DOHH2 (cell line): ENCODE results near the gene CIAO3.

Experiments used
- H3F3A ChIP-seq: fragments of 200-600 bp; sonication (generic), shearing (Covaris generic); 2 replicates; pipeline ENCODE4 v1.6.0; 2016; ENCODE audit warnings: antibody characterized with exemption, mild to moderate bottlenecking; ENCODE audit not compliant: control insufficient read depth, insufficient read depth
- H3K27ac ChIP-seq: fragments of 200-600 bp; sonication (generic); 2 replicates; pipeline ENCODE4 v1.5.1; 2014; ENCODE audit warnings: low read depth, mild to moderate bottlenecking, low read length, moderate library complexity
- H3K27me3 ChIP-seq: fragments of 200-600 bp; sonication (generic); 2 replicates; pipeline ENCODE4 v1.6.1; 2014; ENCODE audit warnings: mild to moderate bottlenecking, low read length, mixed read lengths; ENCODE audit not compliant: control insufficient read depth
- H3K36me3 ChIP-seq: fragments of 200-600 bp; sonication (generic); 2 replicates; pipeline ENCODE4 v1.6.1; 2014; ENCODE audit warnings: mild to moderate bottlenecking, low read length, moderate library complexity, mixed read lengths; ENCODE audit not compliant: control insufficient read depth
- H3K4me1 ChIP-seq: fragments of 200-600 bp; sonication (generic); 2 replicates; pipeline ENCODE4 v1.6.1; 2014; ENCODE audit warnings: mild to moderate bottlenecking, low read length, mixed read lengths; ENCODE audit not compliant: control insufficient read depth
- H3K4me2 ChIP-seq: fragments of 200-600 bp; sonication (generic); 2 replicates; pipeline ENCODE4 v1.6.0; 2014; ENCODE audit warnings: mild to moderate bottlenecking, low read length, moderate library complexity
- H3K4me3 ChIP-seq: fragments of 200-600 bp; sonication (generic); 2 replicates; pipeline ENCODE4 v1.5.1; 2014; ENCODE audit warnings: mild to moderate bottlenecking, low read length, mixed read lengths
- H3K79me2 ChIP-seq: fragments of 200-600 bp; sonication (generic); 2 replicates; pipeline ENCODE4 v1.6.1; 2014; ENCODE audit warnings: mild to moderate bottlenecking, low read length, mixed read lengths; ENCODE audit not compliant: control insufficient read depth
- H3K9me2 ChIP-seq: fragments of 200-600 bp; sonication (generic); replicated peaks from 2 replicates; pipeline ENCODE4 v1.6.1; 2014; ENCODE audit warnings: mild to moderate bottlenecking, low read length, mixed read lengths; ENCODE audit not compliant: control insufficient read depth
- H3K9me3 ChIP-seq: fragments of 200-600 bp; sonication (generic); 2 replicates; pipeline ENCODE4 v1.6.1; 2014; ENCODE audit warnings: antibody characterized with exemption, low read length, mixed read lengths; ENCODE audit not compliant: control insufficient read depth, insufficient read depth
- H4K20me1 ChIP-seq: fragments of 200-600 bp; sonication (generic); 2 replicates; pipeline ENCODE4 v1.6.0; 2014; ENCODE audit warnings: low read depth, mild to moderate bottlenecking, antibody characterized with exemption, low read length, moderate library complexity; ENCODE audit not compliant: control insufficient read depth, insufficient read depth
- EZH2phosphoT487 ChIP-seq: fragments of 200-600 bp; sonication (generic); IDR thresholded peaks from 2 replicates; pipeline ENCODE4 v1.6.1; 2017; ENCODE audit warnings: borderline replicate concordance, mild to moderate bottlenecking, antibody characterized with exemption, low read length, moderate library complexity, mixed read lengths
- TF ChIP-seq, protein P1 (sequence below): fragments of 200-600 bp; sonication (generic); IDR thresholded peaks from one replicate; pipeline ENCODE4 v1.5.1; 2014; ENCODE audit warnings: antibody characterized with exemption, mild to moderate bottlenecking, low read depth, low read length; ENCODE audit not compliant: poor library complexity, severe bottlenecking

Gene CIAO3

DNA sequence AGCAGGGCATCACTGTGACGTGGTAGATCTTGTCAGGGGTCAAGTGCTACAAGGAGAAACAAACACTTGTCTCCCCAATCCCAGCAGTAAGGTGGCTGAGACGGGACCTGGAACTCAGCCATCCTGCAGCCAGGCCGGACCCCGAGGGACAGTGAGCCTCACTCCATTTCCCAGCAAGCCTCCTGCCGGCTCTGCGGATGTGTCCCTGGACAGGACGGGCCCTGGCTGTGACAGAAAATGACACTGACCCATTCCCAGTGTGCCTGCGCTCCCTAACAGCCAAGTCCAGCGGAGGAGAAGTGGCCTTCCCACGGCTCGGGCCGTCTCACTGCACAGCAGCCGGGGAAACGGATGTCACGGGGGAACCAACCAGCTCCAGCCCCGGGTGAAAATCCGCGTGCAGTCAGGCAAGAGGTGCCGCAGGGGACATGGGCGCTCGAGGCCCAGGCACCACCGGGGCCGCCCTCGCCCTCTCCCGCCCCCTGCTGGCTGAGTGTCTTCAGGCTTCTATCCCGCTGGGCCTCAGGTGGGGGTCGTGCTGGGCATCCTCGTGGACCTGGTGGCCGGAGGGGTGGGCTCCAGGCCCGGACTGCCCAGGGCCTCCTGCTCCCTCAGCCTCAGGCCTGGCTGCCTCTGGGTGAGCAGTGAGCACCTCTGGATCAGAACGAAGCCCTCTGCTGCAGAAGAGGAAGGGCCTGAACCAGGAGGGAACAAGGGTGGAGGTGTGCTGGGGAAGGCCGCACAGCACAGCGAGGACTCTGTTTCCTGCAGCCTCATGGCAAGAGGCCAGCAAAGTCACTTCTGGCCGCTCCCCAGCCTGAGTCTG lies 7.2 kb downstream of the CIAO3 start:
- peaks cover 10% of the 10 kb centered on the region for H3F3A ChIP-seq
- H3K79me2 ChIP-seq, result peaks cover 27% of the 10 kb centered on the region

DNA sequence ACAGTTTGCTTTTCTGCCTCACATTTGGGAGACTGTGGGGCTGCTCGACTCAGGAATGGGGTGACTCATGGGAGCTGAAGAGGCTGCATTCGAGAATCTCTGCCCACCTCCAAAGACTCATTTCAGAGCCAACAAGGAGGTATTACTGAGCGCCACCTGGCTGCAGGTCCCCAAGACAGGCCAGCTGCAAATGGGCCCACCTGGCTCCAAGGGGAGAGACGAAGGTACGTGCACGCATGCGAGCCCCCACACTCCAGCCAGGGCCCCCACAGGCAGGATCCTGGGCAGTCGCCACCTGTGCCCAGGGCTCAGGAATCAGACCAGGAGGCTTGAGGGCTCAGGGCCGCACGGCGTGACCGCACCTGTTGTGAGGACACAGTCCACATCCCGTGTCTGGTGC lies 7.9 kb downstream of the CIAO3 start:
- Histone ChIP-seq H3K9me2 (no peaks in the 10 kb centered on the region), H3K79me2 (peaks cover 27% of the 10 kb centered on the region), H3K9me3 (no peaks in the 10 kb centered on the region), H3K4me3 (no peak overlapping the region), H3K4me2 (no peak overlapping the region), H3K27ac (no peak overlapping the region), H4K20me1 (no peaks in the 10 kb centered on the region), H3K36me3 (peaks cover 87% of the 10 kb centered on the region), H3K27me3 (no peaks in the 10 kb centered on the region), H3K4me1 (peaks cover 68% of the 10 kb centered on the region), H3F3A (peaks cover 6% of the 10 kb centered on the region)
- TF ChIP-seq EZH2phosphoT487, result no peak
- TF ChIP-seq, protein P1, sequence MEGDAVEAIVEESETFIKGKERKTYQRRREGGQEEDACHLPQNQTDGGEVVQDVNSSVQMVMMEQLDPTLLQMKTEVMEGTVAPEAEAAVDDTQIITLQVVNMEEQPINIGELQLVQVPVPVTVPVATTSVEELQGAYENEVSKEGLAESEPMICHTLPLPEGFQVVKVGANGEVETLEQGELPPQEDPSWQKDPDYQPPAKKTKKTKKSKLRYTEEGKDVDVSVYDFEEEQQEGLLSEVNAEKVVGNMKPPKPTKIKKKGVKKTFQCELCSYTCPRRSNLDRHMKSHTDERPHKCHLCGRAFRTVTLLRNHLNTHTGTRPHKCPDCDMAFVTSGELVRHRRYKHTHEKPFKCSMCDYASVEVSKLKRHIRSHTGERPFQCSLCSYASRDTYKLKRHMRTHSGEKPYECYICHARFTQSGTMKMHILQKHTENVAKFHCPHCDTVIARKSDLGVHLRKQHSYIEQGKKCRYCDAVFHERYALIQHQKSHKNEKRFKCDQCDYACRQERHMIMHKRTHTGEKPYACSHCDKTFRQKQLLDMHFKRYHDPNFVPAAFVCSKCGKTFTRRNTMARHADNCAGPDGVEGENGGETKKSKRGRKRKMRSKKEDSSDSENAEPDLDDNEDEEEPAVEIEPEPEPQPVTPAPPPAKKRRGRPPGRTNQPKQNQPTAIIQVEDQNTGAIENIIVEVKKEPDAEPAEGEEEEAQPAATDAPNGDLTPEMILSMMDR, result peak; percentile 17

More for the DNA sequence above, 7.2 kb downstream of the CIAO3 start:
- Histone ChIP-seq H3K27me3 (no peaks in the 10 kb centered on the region), H3K9me2 (no peaks in the 10 kb centered on the region), H3K27ac (no peak overlapping the region), H3K9me3 (no peaks in the 10 kb centered on the region), H3K4me1 (peaks cover 70% of the 10 kb centered on the region), H4K20me1 (no peaks in the 10 kb centered on the region), H3K4me3 (no peak overlapping the region), H3K36me3 (peaks cover 90% of the 10 kb centered on the region), H3K4me2 (no peak overlapping the region; the same call in 1 of the 2 replicates)
- no peak for TF ChIP-seq EZH2phosphoT487
- TF ChIP-seq, protein P1, result peak; percentile 88

DNA sequence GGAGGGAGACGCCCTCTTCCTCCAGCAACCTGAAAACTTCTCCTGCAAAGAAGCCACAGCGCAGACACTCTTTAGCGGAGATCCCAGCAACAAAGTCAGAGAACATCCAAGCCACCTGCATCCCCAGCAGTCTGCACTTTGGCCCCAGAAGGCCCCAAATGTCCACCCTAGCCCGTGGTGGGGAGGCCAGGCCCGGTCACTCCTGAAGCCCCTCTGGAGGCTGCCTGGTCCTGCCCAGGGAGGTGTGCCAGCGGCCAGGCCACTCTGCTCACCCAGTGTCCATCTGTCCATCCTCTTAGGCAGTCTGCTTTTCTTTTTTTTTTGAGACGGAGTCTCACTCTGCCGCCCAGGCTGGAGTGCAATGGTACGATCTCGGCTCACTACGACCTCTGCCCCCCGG lies 8.5 kb downstream of the CIAO3 start:
- H3F3A ChIP-seq, result peaks cover 3% of the 10 kb centered on the region; the same call in 1 of the 2 replicates
- peak overlapping the region; percentile 56 for H3K27ac ChIP-seq
- no peak overlapping the region; the same call in 1 of the 2 replicates for H3K4me2 ChIP-seq
- no peaks in the 10 kb centered on the region for H3K27me3 ChIP-seq
- H3K36me3 ChIP-seq, result peaks cover 83% of the 10 kb centered on the region
- TF ChIP-seq, protein P1, result no peak
- TF ChIP-seq EZH2phosphoT487, result no peak
- H3K4me1 ChIP-seq, result peaks cover 62% of the 10 kb centered on the region
- no peak overlapping the region for H3K4me3 ChIP-seq
- H3K9me2 ChIP-seq, result no peaks in the 10 kb centered on the region
- no peaks in the 10 kb centered on the region for H3K9me3 ChIP-seq
- H3K79me2 ChIP-seq, result peaks cover 25% of the 10 kb centered on the region
- H4K20me1 ChIP-seq, result no peaks in the 10 kb centered on the region
